Neural cell (in vitro differentiated cells): Measurements from ENCODE around the gene UBAC2. TPM values are rescaled to one million over a fixed set of nuclear protein-coding genes. Genes with fewer than 3 reads are reported as not detected.

Experiments
- H2AFZ ChIP-seq: fragments of 200-600, 300-800 bp; sonication (generic), shearing (Covaris generic); 2 replicates; pipeline ENCODE4 v1.6.0; 2014; ENCODE audit warnings: low read depth, mild to moderate bottlenecking, antibody characterized with exemption, low read length, moderate library complexity
- H3F3A ChIP-seq: fragments of 200-600 bp; shearing (Covaris generic); 2 replicates; pipeline ENCODE4 v1.6.1; 2016; ENCODE audit warnings: mild to moderate bottlenecking, moderate library complexity, mixed read lengths, antibody characterized with exemption, low read length; ENCODE audit not compliant: insufficient read depth, poor library complexity, severe bottlenecking
- H3K27ac ChIP-seq: fragments of 200-600, 300-800 bp; sonication (generic), shearing (Covaris generic); 2 replicates; pipeline ENCODE4 v1.5.1; 2014; ENCODE audit warnings: mild to moderate bottlenecking, low read length, moderate library complexity
- H3K27me3 ChIP-seq: fragments of 300-800, 200-600 bp; sonication (generic), shearing (Covaris generic); 2 replicates; pipeline ENCODE4 v1.6.0; 2014; ENCODE audit warnings: mild to moderate bottlenecking, low read depth, low read length, moderate library complexity; ENCODE audit not compliant: insufficient read depth
- H3K36me3 ChIP-seq: fragments of 300-800, 200-600 bp; sonication (generic), shearing (Covaris generic); 2 replicates; pipeline ENCODE4 v1.5.1; 2014; ENCODE audit warnings: mild to moderate bottlenecking, antibody characterized with exemption, low read length, moderate library complexity; ENCODE audit not compliant: insufficient read depth
- H3K4me2 ChIP-seq: fragments of 300-800, 200-600 bp; sonication (generic), shearing (Covaris generic); 2 replicates; pipeline ENCODE4 v1.6.0; 2014; ENCODE audit warnings: mild to moderate bottlenecking, low read length
- H3K4me3 ChIP-seq: fragments of 300-800, 200-600 bp; sonication (generic), shearing (Covaris generic); 2 replicates; pipeline ENCODE4 v1.5.1; 2014; ENCODE audit warnings: mild to moderate bottlenecking, low read length, moderate library complexity
- H3K79me2 ChIP-seq: fragments of 200-600 bp; shearing (Covaris generic); replicated peaks from 2 replicates; pipeline ENCODE4 v1.6.0; 2014; ENCODE audit warnings: mild to moderate bottlenecking, low read length, moderate library complexity; ENCODE audit not compliant: insufficient read depth
- H3K9ac ChIP-seq: fragments of 300-800, 200-600 bp; sonication (generic), shearing (Covaris generic); 2 replicates; pipeline ENCODE4 v1.6.1; 2016; ENCODE audit warnings: mild to moderate bottlenecking, low read length, mixed read lengths
- H3K9me2 ChIP-seq: fragments of 200-600 bp; shearing (Covaris generic); 2 replicates; pipeline ENCODE4 v1.6.1; 2016; ENCODE audit warnings: mild to moderate bottlenecking, low read length, mixed read lengths; ENCODE audit not compliant: insufficient read depth
- H3K9me3 ChIP-seq: fragments of 200-600, 300-800 bp; sonication (generic), shearing (Covaris generic); 2 replicates; pipeline ENCODE4 v1.6.1; 2016; ENCODE audit warnings: mild to moderate bottlenecking, mixed run types, low read length, moderate library complexity, mixed read lengths
- H4K20me1 ChIP-seq: fragments of 200-600 bp; shearing (Covaris generic); 2 replicates; pipeline ENCODE4 v1.6.1; 2016; ENCODE audit warnings: mild to moderate bottlenecking, mixed run types; ENCODE audit not compliant: insufficient read depth
- CTCF ChIP-seq: fragments of 450-650 bp; IDR thresholded peaks from 2 replicates; pipeline ENCODE4 v1.5.1; 2014; ENCODE audit warnings: antibody characterized with exemption, mild to moderate bottlenecking, moderate library complexity; ENCODE audit not compliant: poor library complexity, severe bottlenecking
- EP300 ChIP-seq: fragments of 450-650 bp; conservative IDR thresholded peaks from 2 replicates; pipeline ENCODE4 v1.6.1; 2014; ENCODE audit warnings: antibody characterized with exemption, mild to moderate bottlenecking, moderate library complexity; ENCODE audit not compliant: poor library complexity, severe bottlenecking
- EZH2 ChIP-seq: fragments of 200-600, 300-800 bp; shearing (Covaris generic), sonication (generic); IDR thresholded peaks from 2 replicates; pipeline ENCODE4 v1.6.1; 2014; ENCODE audit warnings: antibody characterized with exemption, low read length, borderline replicate concordance, mild to moderate bottlenecking; ENCODE audit not compliant: insufficient read depth, poor library complexity, severe bottlenecking
- MXI1 ChIP-seq: fragments of 450-650 bp; conservative IDR thresholded peaks from 2 replicates; pipeline ENCODE4 v1.6.1; 2014; ENCODE audit warnings: antibody characterized with exemption, mild to moderate bottlenecking; ENCODE audit not compliant: poor library complexity, severe bottlenecking
- POLR2AphosphoS5 ChIP-seq: IDR thresholded peaks from 2 replicates; pipeline ENCODE4 v1.6.1; 2012
- RAD21 ChIP-seq: fragments of 450-650 bp; conservative IDR thresholded peaks from 2 replicates; pipeline ENCODE4 v1.6.1; 2014; ENCODE audit warnings: antibody characterized with exemption, mild to moderate bottlenecking, moderate library complexity
- REST ChIP-seq: IDR thresholded peaks from 2 replicates; pipeline ENCODE4 v1.6.1; 2012; ENCODE audit warnings: borderline replicate concordance
- SMC3 ChIP-seq: fragments of 450-650 bp; conservative IDR thresholded peaks from 2 replicates; pipeline ENCODE4 v1.6.1; 2014; ENCODE audit warnings: antibody characterized with exemption, mild to moderate bottlenecking, moderate library complexity; ENCODE audit not compliant: poor library complexity
- TAF1 ChIP-seq: IDR thresholded peaks from 2 replicates; pipeline ENCODE4 v1.6.1; 2012; ENCODE audit warnings: low read depth
- polyA plus RNA-seq: library from polyadenylated mRNA; depleted of rRNA; stranded (reverse); fragments of >200 nt; gene quantifications from 2 replicates; pipeline ENCODE4 v1.2.3, GENCODE V29; 2014

The UBAC2 gene
- polyA plus RNA-seq, 1 donor from 2014 or later, result 56.9 TPM

GRCh38 chr13:99315186-99315585 is 114.5 kb downstream of the UBAC2 start:
- Histone ChIP-seq H2AFZ (no peak overlapping the region), H3F3A (no peaks in the 10 kb centered on the region), H3K4me3 (no peak overlapping the region), H3K9ac (no peak overlapping the region), H3K9me2 (no peaks in the 10 kb centered on the region), H3K4me2 (no peak overlapping the region), H3K36me3 (no peaks in the 10 kb centered on the region), H4K20me1 (no peaks in the 10 kb centered on the region), H3K27me3 (no peaks in the 10 kb centered on the region), H3K27ac (peak overlapping the region; percentile 5), H3K79me2 (no peaks in the 10 kb centered on the region), H3K9me3 (no peaks in the 10 kb centered on the region)
- no peak for TF ChIP-seq POLR2AphosphoS5
- no peak for TF ChIP-seq TAF1
- TF ChIP-seq MXI1, result no peak
- TF ChIP-seq EZH2, result no peak
- no peak for TF ChIP-seq SMC3
- no peak for TF ChIP-seq RAD21
- no peak for TF ChIP-seq CTCF
- no peak for TF ChIP-seq EP300
- no peak for TF ChIP-seq REST

- no peaks in the 10 kb centered on the region for H4K20me1 ChIP-seq
- no peaks in the 10 kb centered on the region for H3K9me2 ChIP-seq
- no peak overlapping the region for H3K4me2 ChIP-seq
- no peaks in the 10 kb centered on the region for H3K27me3 ChIP-seq
- H3K9ac ChIP-seq, result no peak overlapping the region
- H3F3A ChIP-seq, result no peaks in the 10 kb centered on the region
- no peak overlapping the region for H3K4me3 ChIP-seq
- no peaks in the 10 kb centered on the region for H3K79me2 ChIP-seq
- TF ChIP-seq RAD21 (no peak), POLR2AphosphoS5 (no peak), EP300 (no peak), REST (no peak), CTCF (no peak), TAF1 (no peak)
- no peak overlapping the region for H2AFZ ChIP-seq
- no peak overlapping the region for H3K27ac ChIP-seq
- no peaks in the 10 kb centered on the region for H3K36me3 ChIP-seq
- H3K9me3 ChIP-seq, result no peaks in the 10 kb centered on the region
Measured at GRCh38 chr13:99316224-99316623, 115.6 kb downstream of the UBAC2 start.
